ENCODE data around the gene GPANK1.

GPANK1 gene

DNA sequence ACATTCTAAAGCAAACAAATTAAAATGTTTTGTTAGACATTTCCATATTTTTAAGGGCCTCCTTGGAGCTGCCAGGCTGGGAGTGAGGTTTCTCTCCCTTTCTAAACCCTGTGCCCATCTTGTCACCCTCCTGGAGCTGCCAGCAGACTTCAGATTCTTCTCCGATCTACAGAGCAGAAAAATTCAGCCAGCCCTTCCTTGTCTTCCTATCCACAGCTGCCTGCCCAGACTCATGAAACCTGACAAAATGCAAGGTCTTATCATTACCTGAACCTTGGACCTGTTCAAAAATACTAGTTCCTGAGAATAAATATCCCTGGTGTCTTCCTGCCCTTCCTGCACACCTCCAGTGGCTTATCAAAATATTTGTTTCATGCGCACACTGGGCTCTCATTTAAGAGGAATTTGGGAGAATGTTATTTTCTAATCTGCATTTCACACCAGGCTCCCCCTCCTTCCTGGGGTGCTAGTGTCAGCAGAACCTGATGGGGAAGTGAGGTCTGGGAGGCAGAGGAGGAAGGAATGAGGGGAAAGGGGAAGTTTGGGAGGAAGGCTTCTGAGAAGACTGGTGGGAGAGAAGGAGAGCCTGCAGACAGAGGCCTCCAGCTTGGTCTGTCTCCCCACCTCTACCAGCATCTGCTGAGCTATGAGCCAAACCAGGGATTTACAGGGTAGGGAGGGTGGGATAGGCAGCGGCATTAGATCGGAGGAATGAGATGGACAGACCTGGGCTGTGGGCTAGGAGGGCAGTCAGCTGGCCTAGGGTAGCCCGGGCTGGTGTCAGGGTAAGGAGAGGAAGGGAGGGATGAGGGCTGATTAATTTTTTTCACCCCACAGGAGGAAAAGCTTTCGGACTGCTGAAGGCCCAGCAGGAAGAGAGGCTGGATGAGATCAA is 49.9 kb downstream of the GPANK1 start, which contains the start of gene AIF1:
Gene AIF1, plus strand, starts transcription at position 551 of the 895 bp plus-strand sequence. Its CDS starts 96 bp downstream, at position 647.
- no peak for DNase-seq

DNA sequence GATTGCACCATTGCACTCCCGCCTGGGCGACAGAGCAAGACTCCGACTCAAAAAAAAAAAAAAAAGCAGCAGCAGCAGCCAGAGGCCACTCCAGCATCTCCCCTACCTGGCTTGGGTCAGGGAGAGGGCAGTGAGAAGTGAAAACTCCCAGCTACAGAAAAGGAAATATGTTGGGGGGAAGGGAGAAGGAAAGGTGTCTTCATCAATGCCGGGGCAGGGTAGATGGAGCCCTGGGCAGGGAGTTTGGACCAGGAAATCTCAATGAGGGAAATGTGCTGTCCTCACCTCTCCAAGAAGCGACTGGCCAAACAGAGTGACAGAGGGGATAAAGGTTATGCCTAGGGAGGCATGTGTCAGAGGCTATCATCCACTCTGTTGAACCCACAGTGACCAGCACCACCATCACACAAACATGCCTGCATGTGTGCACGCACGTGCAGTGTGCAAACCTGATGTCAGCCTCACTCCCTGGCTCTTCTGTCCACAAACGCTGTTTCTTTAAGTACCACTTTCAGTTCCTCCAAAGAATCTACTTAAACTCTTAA is 50.6 kb downstream of the GPANK1 start:
- no peak for DNase-seq
